Measurements from ENCODE around the gene MED25. TPM values are rescaled to one million over a fixed set of nuclear protein-coding genes. Genes with fewer than 3 reads are reported as not detected.

MED25 gene
- total and polyA plus RNA-seq, 3 experiments from 2014 or later: 23.7 to 47.2 (median 42.3) TPM

Other genes with a start within 250 kb of the MED25 start
- 10 to 100 TPM; 62.5 to 64.3 TPM for gene NOSIP, start 237.7 kb upstream of the MED25 start, total RNA-seq
- gene NOSIP, start 237.7 kb upstream of the MED25 start, polyA plus RNA-seq: 414 TPM
- gene PRRG2, start 237.0 kb upstream of the MED25 start, total RNA-seq: 1 to 10 TPM; 1.2 TPM
- gene PRRG2, start 237.0 kb upstream of the MED25 start, polyA plus RNA-seq: 0.24 TPM
- gene PRR12, start 227.1 kb upstream of the MED25 start, total RNA-seq: 10 to 100 TPM; 25.9 to 27.5 TPM
- 0.81 TPM for gene PRR12, start 227.1 kb upstream of the MED25 start, polyA plus RNA-seq
- 1 to 10 TPM; 5.3 to 5.8 TPM for gene RRAS, start 178.1 kb upstream of the MED25 start, total RNA-seq
- gene RRAS, start 178.1 kb upstream of the MED25 start, polyA plus RNA-seq: 16.0 TPM
- 10 to 100 TPM; 79.2 to 79.7 TPM for gene SCAF1, start 176.1 kb upstream of the MED25 start, total RNA-seq
- gene SCAF1, start 176.1 kb upstream of the MED25 start, polyA plus RNA-seq: 3.2 TPM
- gene IRF3, start 152.4 kb upstream of the MED25 start, total RNA-seq: 100 to 1,000 TPM; 118 to 127 TPM
- gene IRF3, start 152.4 kb upstream of the MED25 start, polyA plus RNA-seq: 81.7 TPM
- 10 to 100 TPM; 68.2 to 70.9 TPM for gene BCL2L12, start 152.4 kb upstream of the MED25 start, total RNA-seq
- gene BCL2L12, start 152.4 kb upstream of the MED25 start, polyA plus RNA-seq: 18.9 TPM
- 100 to 1,000 TPM; 529 to 537 TPM for gene PRMT1, start 141.0 kb upstream of the MED25 start, total RNA-seq
- 135 TPM for gene PRMT1, start 141.0 kb upstream of the MED25 start, polyA plus RNA-seq
- 1 to 10 TPM; 6.9 to 7.2 TPM for gene ADM5, start 128.7 kb upstream of the MED25 start, total RNA-seq
- gene ADM5, start 128.7 kb upstream of the MED25 start, polyA plus RNA-seq: 0.91 TPM
- gene CPT1C, start 127.2 kb upstream of the MED25 start, total RNA-seq: under 1 TPM; 0.66 to 0.84 TPM
- gene CPT1C, start 127.2 kb upstream of the MED25 start, polyA plus RNA-seq: not detected
- gene TSKS, start 55.0 kb upstream of the MED25 start, total RNA-seq: under 1 TPM; 0.42 to 0.79 TPM
- not detected for gene TSKS, start 55.0 kb upstream of the MED25 start, polyA plus RNA-seq
- gene AP2A1, start 51.3 kb upstream of the MED25 start, total RNA-seq: 10 to 100 TPM; 82.5 to 87.7 TPM
- 10.1 TPM for gene AP2A1, start 51.3 kb upstream of the MED25 start, polyA plus RNA-seq
- gene FUZ, start 5.0 kb upstream of the MED25 start, total RNA-seq: 10 to 100 TPM; 26.1 to 30.1 TPM
- 4.5 TPM for gene FUZ, start 5.0 kb upstream of the MED25 start, polyA plus RNA-seq
- 10 to 100 TPM; 91.9 to 93.7 TPM for gene PTOV1, start 32.9 kb downstream of the MED25 start, total RNA-seq
- 47.7 TPM for gene PTOV1, start 32.9 kb downstream of the MED25 start, polyA plus RNA-seq
- gene PNKP, start 49.3 kb downstream of the MED25 start, total RNA-seq: 10 to 100 TPM; 91.6 to 98.7 TPM
- 28.4 TPM for gene PNKP, start 49.3 kb downstream of the MED25 start, polyA plus RNA-seq
- gene AKT1S1, start 59.1 kb downstream of the MED25 start, total RNA-seq: 10 to 100 TPM; 32.8 to 33.6 TPM
- 4.7 TPM for gene AKT1S1, start 59.1 kb downstream of the MED25 start, polyA plus RNA-seq
- 10 to 100 TPM; 31.7 to 33.5 TPM for gene TBC1D17, start 59.4 kb downstream of the MED25 start, total RNA-seq
- 16.8 TPM for gene TBC1D17, start 59.4 kb downstream of the MED25 start, polyA plus RNA-seq
- gene IL4I1, start 78.6 kb downstream of the MED25 start, total RNA-seq: 10 to 100 TPM; 35.6 to 39.1 TPM
- gene IL4I1, start 78.6 kb downstream of the MED25 start, polyA plus RNA-seq: 13.1 TPM
- 10 to 100 TPM; 57.7 to 59.9 TPM for gene ATF5, start 110.9 kb downstream of the MED25 start, total RNA-seq
- gene ATF5, start 110.9 kb downstream of the MED25 start, polyA plus RNA-seq: 1.7 TPM
- gene NUP62, start 111.2 kb downstream of the MED25 start, total RNA-seq: 100 to 1,000 TPM; 223 to 231 TPM
- 73.7 TPM for gene NUP62, start 111.2 kb downstream of the MED25 start, polyA plus RNA-seq
- gene SIGLEC11, start 142.9 kb downstream of the MED25 start, total RNA-seq: not detected
- gene SIGLEC11, start 142.9 kb downstream of the MED25 start, polyA plus RNA-seq: not detected
- gene VRK3, start 207.1 kb downstream of the MED25 start, total RNA-seq: 10 to 100 TPM; 62.4 to 66.5 TPM
- gene VRK3, start 207.1 kb downstream of the MED25 start, polyA plus RNA-seq: 92.7 TPM
- 1 to 10 TPM; 8.5 to 9.8 TPM for gene ZNF473, start 207.7 kb downstream of the MED25 start, total RNA-seq
- gene ZNF473, start 207.7 kb downstream of the MED25 start, polyA plus RNA-seq: 4.5 TPM

All from CD8-positive, alpha-beta memory T cell (primary cell).